ENCODE data around the gene PLAAT4.
"Not testable (repeated sequence)": the region's sequence is repeated elsewhere in the genome, so short reads cannot be mapped to it uniquely, and the experiment has no call there.

PLAAT4 gene

DNA sequence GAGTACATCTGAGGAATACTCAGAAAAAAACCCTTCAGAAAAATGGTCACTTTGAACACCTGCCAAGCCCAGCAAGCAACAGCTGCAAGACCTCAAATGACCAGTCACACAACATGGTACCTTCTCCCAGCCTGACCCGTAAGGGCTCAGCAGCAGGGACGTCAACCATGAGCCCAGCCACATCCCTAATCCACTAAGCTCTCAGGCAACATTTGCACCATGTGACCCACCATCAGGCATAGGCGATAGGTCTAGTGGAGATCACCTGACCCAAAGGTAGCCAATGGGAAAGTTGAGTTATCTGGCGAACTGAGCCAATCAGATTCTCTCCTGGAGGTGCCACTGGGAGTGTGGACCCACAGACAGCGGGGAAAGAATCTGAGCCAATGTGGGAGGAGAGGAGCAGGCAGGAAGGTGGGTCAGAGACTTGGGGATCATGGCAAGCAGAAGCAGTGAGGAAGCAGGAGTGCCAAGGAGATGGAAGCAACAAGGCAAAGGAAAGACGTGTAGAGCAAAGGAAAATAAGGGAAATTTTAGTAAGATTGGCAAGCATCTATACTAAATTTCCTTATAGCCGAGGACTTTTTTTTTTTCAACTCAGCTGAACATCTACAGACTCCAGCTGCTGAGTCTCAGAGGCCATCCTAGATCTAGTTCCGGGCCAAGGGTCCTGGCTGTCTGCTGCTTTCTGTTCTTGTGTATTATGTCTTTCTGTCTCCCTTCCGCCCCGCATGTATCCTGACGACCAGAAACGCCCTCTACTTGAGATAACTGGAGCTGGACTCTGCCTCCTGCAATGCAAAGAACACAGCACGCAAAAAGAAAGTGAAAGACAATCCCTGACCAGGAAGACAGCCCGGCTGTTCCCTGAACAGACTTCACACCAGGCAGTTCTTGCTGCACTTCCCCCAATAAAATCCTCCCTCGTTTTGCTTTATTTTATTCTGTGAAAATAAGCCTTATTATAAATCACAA, 37.6 kb downstream of the PLAAT4 start:
- DNase-seq = no peak

- no peak for DNase-seq
These were observed 38.4 kb downstream of the PLAAT4 start for GRCh38 chr11:63574856-63575602.

DNA sequence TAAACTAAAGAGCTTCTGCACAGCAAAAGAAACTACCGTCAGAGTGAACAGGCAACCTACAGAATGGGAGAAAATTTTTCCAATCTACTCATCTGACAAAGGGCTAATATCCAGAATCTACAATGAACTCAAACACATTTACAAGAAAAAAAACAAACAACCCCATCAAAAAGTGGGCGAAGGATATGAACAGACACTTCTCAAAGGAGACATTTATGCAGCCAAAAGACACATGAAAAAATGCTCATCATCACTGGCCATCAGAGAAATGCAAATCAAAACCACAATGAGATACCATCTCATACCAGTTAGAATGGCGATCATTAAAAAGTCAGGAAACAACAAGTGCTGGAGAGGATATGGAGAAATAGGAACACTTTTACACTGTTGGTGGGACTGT, 42.3 kb downstream of the PLAAT4 start:
- DNase-seq = not testable (repeated sequence)

DNA sequence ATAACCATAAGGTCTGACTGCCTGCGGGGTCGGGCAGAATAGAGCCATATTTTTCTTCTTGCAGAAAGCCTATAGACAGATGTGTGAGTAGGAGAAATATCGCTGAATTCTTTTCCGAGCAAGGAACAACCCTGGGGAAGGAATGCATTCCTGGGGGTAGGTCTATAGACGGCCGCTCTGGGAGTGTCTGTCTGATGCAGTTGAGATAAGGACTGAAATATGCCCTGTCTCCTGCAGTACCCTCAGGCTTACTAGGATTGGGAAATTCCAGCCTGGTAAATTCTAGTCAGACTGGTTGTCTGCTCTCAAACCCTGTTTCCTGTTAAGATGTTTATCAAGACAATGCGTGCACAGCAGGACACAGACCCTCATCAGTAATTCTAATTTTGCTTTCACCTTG, 44.6 kb downstream of the PLAAT4 start:
- DNase-seq = not testable (repeated sequence)

DNA sequence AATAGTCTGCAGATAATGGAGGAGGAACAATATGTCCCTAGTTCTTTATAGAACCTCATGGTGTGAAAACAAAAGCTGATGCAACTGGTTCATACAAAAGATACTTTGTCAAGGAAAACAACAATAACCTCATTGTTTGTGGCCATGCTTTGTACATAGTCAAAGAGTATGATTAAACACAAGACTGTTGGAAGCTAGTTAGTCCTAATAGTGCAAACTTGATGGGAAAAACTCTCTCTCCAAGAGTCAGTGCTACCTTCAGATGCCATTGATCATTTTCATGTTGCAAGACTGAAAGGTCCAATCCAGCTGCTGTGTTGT, 46.7 kb downstream of the PLAAT4 start:
- DNase-seq = no peak

GRCh38 chr11:63586451-63587166, 50.0 kb downstream of the PLAAT4 start:
- DNase-seq = no peak

GRCh38 chr11:63589000-63589399, 52.4 kb downstream of the PLAAT4 start:
- no peak for DNase-seq

DNA sequence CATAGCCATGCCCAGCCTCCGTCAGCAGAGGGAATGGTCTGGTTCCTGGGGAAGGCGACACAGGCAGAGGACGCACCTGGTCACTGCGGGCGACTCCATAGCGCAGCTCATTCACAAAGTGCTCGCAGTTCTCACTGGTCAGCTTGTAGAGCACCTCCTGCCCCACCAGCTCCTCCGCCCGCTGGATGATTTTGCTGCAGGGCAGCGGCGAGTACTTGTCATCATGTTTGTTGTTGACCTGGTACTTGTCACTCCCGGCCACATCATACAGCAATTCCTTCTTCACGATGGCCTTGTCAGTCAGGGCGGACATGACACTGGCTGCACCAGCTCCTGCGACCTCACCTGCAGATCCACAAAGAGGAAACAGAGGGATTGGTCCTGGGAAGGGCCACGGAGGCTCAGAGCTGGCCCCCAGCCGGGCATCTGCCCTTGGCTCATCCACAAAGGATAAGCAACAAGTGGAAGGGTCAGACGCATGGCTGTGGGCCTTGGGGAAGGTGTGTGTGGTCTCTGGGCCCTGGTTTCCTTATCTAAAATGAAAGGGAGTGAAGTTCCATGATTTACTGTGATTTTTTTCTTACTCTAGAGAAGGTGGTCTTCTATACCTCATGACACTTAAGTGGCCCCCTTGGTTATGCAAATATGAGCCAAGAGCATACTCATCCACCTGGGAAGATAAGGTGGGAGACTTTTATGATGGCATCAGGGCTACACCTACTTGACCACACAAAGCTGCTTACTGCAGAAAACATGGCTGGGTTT, 53.6 kb downstream of the PLAAT4 start:
- DNase-seq = no peak

DNA sequence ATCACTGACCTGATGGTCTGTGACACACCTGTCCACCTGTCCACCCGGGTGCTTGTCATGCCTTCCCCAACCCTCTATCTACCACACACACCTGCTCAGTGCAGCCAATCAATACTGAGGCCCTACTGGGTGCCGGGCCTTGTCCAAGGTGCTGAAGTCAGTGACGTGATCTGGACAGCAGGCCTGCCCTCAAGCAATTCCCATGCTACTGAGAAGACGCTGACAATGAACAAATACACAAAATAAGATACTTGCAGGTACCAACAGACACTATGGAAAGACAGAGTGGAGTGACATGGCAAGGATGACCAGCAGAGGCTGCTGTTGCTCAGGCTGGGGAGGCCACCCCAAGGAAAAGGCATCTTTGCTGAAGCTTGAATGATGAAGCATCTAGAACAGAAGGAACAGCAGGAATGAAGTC, 56.4 kb downstream of the PLAAT4 start:
- no peak for DNase-seq

- DNase-seq = no peak
These were observed 58.7 kb downstream of the PLAAT4 start for GRCh38 chr11:63595296-63595695.

Data from stimulated activated CD4-positive, alpha-beta T cell treated with anti-CD3 and anti-CD28 coated beads, Interleukin-4, amount 100 ng/mL, for 24 hours (primary cell).